Keratinocyte (primary cell): ENCODE data around the gene MED12L. TPM values are rescaled to one million over a fixed set of nuclear protein-coding genes. Genes with fewer than 3 reads are reported as not detected.

Source experiments
- DNase-seq: peaks from one replicate; pipeline ENCODE4 v3.0.0-alpha.2; 2011; ENCODE audit warnings: low read depth, missing footprints, low spot score
- FAIRE-seq: peaks from 2 replicates; lab custom pipeline; 2011; peaks lifted over from hg19 to GRCh38; lab: Jason Lieb, UNC
- H2AFZ ChIP-seq: 2 replicates; pipeline ENCODE4 v1.6.0; 2012; ENCODE audit warnings: low read length, control low read depth, inconsistent platforms; ENCODE audit not compliant: control insufficient read depth
- H3K27ac ChIP-seq: 2 replicates; pipeline ENCODE4 v1.5.1; 2011; ENCODE audit warnings: low read length; ENCODE audit not compliant: control insufficient read depth, insufficient read depth
- H3K27me3 ChIP-seq: 3 replicates; pipeline ENCODE4 v1.6.0; 2011; ENCODE audit warnings: low read length; ENCODE audit not compliant: control insufficient read depth, insufficient read depth; ENCODE audit errors: extremely low read depth
- H3K36me3 ChIP-seq, 2 experiments: 2 replicates in 1 of 2; 3 replicates in 1 of 2; pipeline ENCODE4 v1.5.1; 2011; ENCODE audit warnings: low read length in 2 of 2, mild to moderate bottlenecking in 1 of 2; ENCODE audit not compliant: control insufficient read depth in 2 of 2, insufficient read depth in 2 of 2; ENCODE audit errors: extremely low read depth in 1 of 2
- H3K4me1 ChIP-seq: 3 replicates; pipeline ENCODE4 v1.5.1; 2011; ENCODE audit warnings: low read length; ENCODE audit not compliant: control insufficient read depth, insufficient read depth; ENCODE audit errors: extremely low read depth
- H3K4me2 ChIP-seq: 3 replicates; pipeline ENCODE4 v1.6.0; 2011; ENCODE audit warnings: low read depth, low read length; ENCODE audit not compliant: control insufficient read depth, insufficient read depth; ENCODE audit errors: extremely low read depth
- H3K4me3 ChIP-seq, 3 experiments: fragments of 200-600 bp in 1 of 3; sonication (generic) in 1 of 3; 2 replicates in 2 of 3; 3 replicates in 1 of 3; pipeline ENCODE4 v1.5.1; 2011 to 2016; ENCODE audit warnings: low read length in 3 of 3, mild to moderate bottlenecking in 3 of 3, control low read depth in 2 of 3, inconsistent platforms in 1 of 3, low read depth in 1 of 3, mixed read lengths in 1 of 3, mixed run types in 1 of 3, moderate library complexity in 1 of 3; ENCODE audit not compliant: control insufficient read depth in 2 of 3, insufficient read depth in 2 of 3; ENCODE audit errors: extremely low read depth in 1 of 3
- H3K79me2 ChIP-seq: 2 replicates; pipeline ENCODE4 v1.6.0; 2012; ENCODE audit warnings: low read length; ENCODE audit not compliant: control insufficient read depth, insufficient read depth
- H3K9ac ChIP-seq: 3 replicates; pipeline ENCODE4 v1.6.0; 2011; ENCODE audit warnings: low read length; ENCODE audit not compliant: control insufficient read depth, insufficient read depth; ENCODE audit errors: extremely low read depth
- H3K9me1 ChIP-seq: 3 replicates; pipeline ENCODE4 v1.6.0; 2011; ENCODE audit warnings: low read length; ENCODE audit not compliant: control insufficient read depth, insufficient read depth; ENCODE audit errors: extremely low read depth
- H3K9me3 ChIP-seq: 2 replicates; pipeline ENCODE4 v1.5.1; 2012; ENCODE audit warnings: low read depth, low read length; ENCODE audit not compliant: control insufficient read depth
- H4K20me1 ChIP-seq: 3 replicates; pipeline ENCODE4 v1.6.0; 2011; ENCODE audit warnings: low read length; ENCODE audit not compliant: control insufficient read depth, insufficient read depth; ENCODE audit errors: extremely low read depth
- CTCF ChIP-seq, 3 experiments: IDR thresholded peaks in 1 of 3; conservative IDR thresholded peaks in 1 of 3; optimal IDR thresholded peaks in 1 of 3; 2 replicates in 2 of 3; 3 replicates in 1 of 3; pipeline versions ENCODE3 to v1.5.1; 2011; ENCODE audit warnings: low read length in 3 of 3, mild to moderate bottlenecking in 3 of 3, moderate library complexity in 2 of 3, control low read depth in 1 of 3, inconsistent platforms in 1 of 3; ENCODE audit not compliant: insufficient read depth in 2 of 3; ENCODE audit errors: extremely low read depth in 1 of 3
- EZH2 ChIP-seq: IDR thresholded peaks from one replicate; pipeline ENCODE4 v1.6.1; 2012; ENCODE audit warnings: inconsistent platforms, mild to moderate bottlenecking, low read length, moderate library complexity
- dilution Hi-C: fragments of 300-500 bp; cut with MboI; formaldehyde crosslinking; loops from one replicate; pipeline ENCODE4 v1.7.0; 2020; ENCODE audit warnings: low sequenced_read_pairs; ENCODE audit not compliant: extremely low pct_ligation_motif_present
- polyA plus RNA-seq, 5 experiments: library from polyadenylated mRNA; depleted of rRNA in 3 of 5; stranded (reverse) in 3 of 5; stranded (forward) in 1 of 5; unstranded in 1 of 5; fragments of >200 nt; gene quantifications; 1 replicate in 1 of 5; 2 replicates in 3 of 5; 3 replicates in 1 of 5; pipeline versions ENCODE4 v1.2.1 to v1.2.3, GENCODE V29; 2011 to 2012; ENCODE audit warnings: missing spikeins in 2 of 5, low read depth in 1 of 5, low replicate concordance in 1 of 5

The MED12L gene
- polyA plus RNA-seq, 1 donor (not counting 4 experiments of a cell fraction or from before 2014, with no cell fraction given), result 0.04 TPM

GRCh38 chr3:151283907-151284461 is 198.5 kb downstream of the MED12L start:
- Histone ChIP-seq H3K27ac (no peak overlapping the region), H3K4me2 (no peak overlapping the region)

GRCh38 chr3:151285940-151286339 is 200.5 kb downstream of the MED12L start:
- no peak overlapping the region for H2AFZ ChIP-seq
- no peak overlapping the region for H3K4me2 ChIP-seq
- TF ChIP-seq EZH2, result no peak
- no peak for TF ChIP-seq CTCF (optimal IDR thresholded peaks at IDR 0.05 in 1 of 3, IDR thresholded peaks at IDR 0.05 in 1 of 3, conservative IDR thresholded peaks at IDR 0.05 in 1 of 3; ENCODE audit: extremely low read depth in 1 of 3, insufficient read depth in 2 of 3, low read length in 3 of 3)
- no peaks in the 10 kb centered on the region for H3K27me3 ChIP-seq
- H3K9me3 ChIP-seq, result no peaks in the 10 kb centered on the region
- no peaks in the 10 kb centered on the region for H3K79me2 ChIP-seq
- H4K20me1 ChIP-seq, result no peaks in the 10 kb centered on the region
- FAIRE-seq, result no peak
- no peaks in the 10 kb centered on the region for H3K36me3 ChIP-seq
- no peaks in the 10 kb centered on the region for H3K4me1 ChIP-seq
- DNase-seq, result no peak
- no peak overlapping the region for H3K4me3 ChIP-seq
- no peaks in the 10 kb centered on the region for H3K9me1 ChIP-seq
- no peak overlapping the region for H3K9ac ChIP-seq
- H3K27ac ChIP-seq, result no peak overlapping the region
- dilution Hi-C loops, result no loop called here

More at GRCh38 chr3:151283907-151284461, 198.5 kb downstream of the MED12L start:
- Histone ChIP-seq H3K4me3 (no peak overlapping the region), H3K27me3 (no peaks in the 10 kb centered on the region), H3K9ac (no peak overlapping the region), H3K9me3 (no peaks in the 10 kb centered on the region), H3K4me1 (no peaks in the 10 kb centered on the region), H3K9me1 (no peaks in the 10 kb centered on the region), H3K79me2 (no peaks in the 10 kb centered on the region), H4K20me1 (no peaks in the 10 kb centered on the region), H3K36me3 (no peaks in the 10 kb centered on the region), H2AFZ (no peak overlapping the region)
- no peak for FAIRE-seq
- DNase-seq, result no peak
- dilution Hi-C loops, result no loop called here
- TF ChIP-seq EZH2 (no peak), CTCF (optimal IDR thresholded peaks at IDR 0.05 in 1 of 3, IDR thresholded peaks at IDR 0.05 in 1 of 3, conservative IDR thresholded peaks at IDR 0.05 in 1 of 3; ENCODE audit: extremely low read depth in 1 of 3, insufficient read depth in 2 of 3, low read length in 3 of 3) (no peak)
